ENCODE measurements around the gene OR8B3.
"Not testable (repeated sequence)": the region's sequence is repeated elsewhere in the genome, so short reads cannot be mapped to it uniquely, and the experiment has no call there.

Gene OR8B3

GRCh38 chr11:124398924-124399323 lies at the start of gene OR8B3:
Gene OR8B3 (minus strand): TSS chr11:124399024. CDS start chr11:124397351, 1,673 bp downstream.
- no peak for DNase-seq

- DNase-seq = no peak
Observed at GRCh38 chr11:124446916-124447315, 48.1 kb upstream of the OR8B3 start.

- no peak for DNase-seq
Observed at GRCh38 chr11:124445646-124446150, 46.9 kb upstream of the OR8B3 start, which contains the start of gene OR8B8. Gene OR8B8 (minus strand): TSS chr11:124445696. CDS start chr11:124441085, 4,611 bp downstream.

- DNase-seq = no peak
Observed at GRCh38 chr11:124442847-124443246, 44.0 kb upstream of the OR8B3 start.

- DNase-seq = no peak
Observed at GRCh38 chr11:124442442-124442841, 43.6 kb upstream of the OR8B3 start.

- DNase-seq = no peak
Observed at GRCh38 chr11:124441519-124441918, 42.7 kb upstream of the OR8B3 start.

GRCh38 chr11:124441081-124441480 lies 42.3 kb upstream of the OR8B3 start:
- DNase-seq = no peak

- no peak for DNase-seq
Observed at GRCh38 chr11:124440608-124441007, 41.8 kb upstream of the OR8B3 start.

GRCh38 chr11:124434699-124435098 lies 35.9 kb upstream of the OR8B3 start:
- no peak for DNase-seq

GRCh38 chr11:124429599-124429998 lies 30.8 kb upstream of the OR8B3 start:
- no peak for DNase-seq

GRCh38 chr11:124424384-124424921 lies 25.6 kb upstream of the OR8B3 start, which contains the start of gene OR8B4:
Gene OR8B4 (minus strand): TSS chr11:124424871. CDS start chr11:124424871, 0 bp downstream.
- DNase-seq = no peak

GRCh38 chr11:124421043-124421442 lies 22.2 kb upstream of the OR8B3 start:
- no peak for DNase-seq

GRCh38 chr11:124415356-124415923 lies 16.6 kb upstream of the OR8B3 start:
- no peak for DNase-seq

- DNase-seq = no peak
Observed at GRCh38 chr11:124409906-124410305, 11.1 kb upstream of the OR8B3 start.

GRCh38 chr11:124405581-124405980 lies 6.8 kb upstream of the OR8B3 start:
- no peak for DNase-seq

- DNase-seq = not testable (repeated sequence)
Observed at GRCh38 chr11:124403186-124403585, 4.4 kb upstream of the OR8B3 start.

GRCh38 chr11:124402326-124402922 lies 3.6 kb upstream of the OR8B3 start:
- peak; percentile 71 for DNase-seq

- not testable (repeated sequence) for DNase-seq
Observed at GRCh38 chr11:124396847-124397246, 2.0 kb downstream of the OR8B3 start.

GRCh38 chr11:124394408-124394807 lies 4.4 kb downstream of the OR8B3 start:
- DNase-seq = no peak

- DNase-seq = no peak
Observed at GRCh38 chr11:124384399-124384798, 14.4 kb downstream of the OR8B3 start, which contains the start of gene OR8B2. Gene OR8B2 (minus strand): TSS chr11:124384499. CDS start chr11:124383343, 1,156 bp downstream.

GRCh38 chr11:124382857-124383256 lies 16.0 kb downstream of the OR8B3 start:
- not testable (repeated sequence) for DNase-seq

GRCh38 chr11:124380585-124380984 lies 18.2 kb downstream of the OR8B3 start:
- DNase-seq = no peak

GRCh38 chr11:124376280-124376679 lies 22.5 kb downstream of the OR8B3 start:
- DNase-seq = no peak

GRCh38 chr11:124359566-124359965 lies 39.3 kb downstream of the OR8B3 start:
- DNase-seq = no peak
